ENCODE measurements around the gene PCSK7.

- TF ChIP-seq CTCF (optimal IDR thresholded peaks at IDR 0.05 in 1 of 3, IDR thresholded peaks at IDR 0.05 in 1 of 3, conservative IDR thresholded peaks at IDR 0.05 in 1 of 3; ENCODE audit: extremely low read depth in 1 of 3, insufficient read depth in 2 of 3, low read length in 3 of 3) (no peak), EZH2 (IDR thresholded peaks at IDR 0.05; ENCODE audit: low read length) (no peak)
Observed at GRCh38 chr11:117255966-117256365, 24.1 kb upstream of the PCSK7 start.

Data from keratinocyte (primary cell).